ENCODE data around the gene OPN5.
"Not testable (repeated sequence)": the region's sequence is repeated elsewhere in the genome, so short reads cannot be mapped to it uniquely, and the experiment has no call there.

Gene OPN5

GRCh38 chr6:47781732-47782131, at the start of gene OPN5:
TSS of gene OPN5 (plus strand) at chr6:47782032. CDS start at chr6:47782067, 35 bp downstream.
- Histone ChIP-seq H3K36me3 (ENCODE audit: control insufficient read depth in 1 of 2, insufficient read depth in 2 of 2, low read length in 2 of 2) (no peaks in the 10 kb centered on the region), H3K4me3 (ENCODE audit: low read depth in 1 of 2, low read length in 2 of 2) (no peak within 1 kb of the TSS), H3K4me1 (ENCODE audit: control insufficient read depth in 1 of 2, insufficient read depth in 2 of 2, low read length in 2 of 2) (no peaks in the 10 kb centered on the region), H3K27me3 (ENCODE audit: control insufficient read depth in 1 of 2, insufficient read depth in 2 of 2, low read length in 2 of 2) (peaks cover 4 to 5% of the 10 kb centered on the region in 2 donors), H3K27ac (ENCODE audit: low read depth, low read length) (no peak within 1 kb of the TSS), H3K9me3 (ENCODE audit: control insufficient read depth in 1 of 2, low read length in 2 of 2) (no peaks in the 10 kb centered on the region), H3K9ac (ENCODE audit: low read depth in 1 of 2, low read length in 2 of 2) (no peak within 1 kb of the TSS)

GRCh38 chr6:47733879-47734558, 47.8 kb upstream of the OPN5 start:
- Histone ChIP-seq H3K9ac (ENCODE audit: low read depth in 1 of 2, low read length in 2 of 2) (no peak overlapping the region), H3K36me3 (ENCODE audit: control insufficient read depth in 1 of 2, insufficient read depth in 2 of 2, low read length in 2 of 2) (no peaks in the 10 kb centered on the region), H3K27ac (ENCODE audit: low read depth, low read length) (no peak overlapping the region), H3K9me3 (ENCODE audit: control insufficient read depth in 1 of 2, low read length in 2 of 2) (no peaks in the 10 kb centered on the region), H3K4me1 (ENCODE audit: control insufficient read depth in 1 of 2, insufficient read depth in 2 of 2, low read length in 2 of 2) (no peaks in the 10 kb centered on the region), H3K27me3 (ENCODE audit: control insufficient read depth in 1 of 2, insufficient read depth in 2 of 2, low read length in 2 of 2) (no peaks in the 10 kb centered on the region), H3K4me3 (ENCODE audit: low read depth in 1 of 2, low read length in 2 of 2) (no peak overlapping the region)

- no peaks in the 10 kb centered on the region for H3K36me3 ChIP-seq (ENCODE audit: control insufficient read depth in 1 of 2, insufficient read depth in 2 of 2, low read length in 2 of 2)
- no peaks in the 10 kb centered on the region for H3K27me3 ChIP-seq (ENCODE audit: control insufficient read depth in 1 of 2, insufficient read depth in 2 of 2, low read length in 2 of 2)
- H3K27ac ChIP-seq (ENCODE audit: low read depth, low read length): no peak overlapping the region
- no peaks in the 10 kb centered on the region for H3K4me1 ChIP-seq (ENCODE audit: control insufficient read depth in 1 of 2, insufficient read depth in 2 of 2, low read length in 2 of 2)
- no peaks in the 10 kb centered on the region for H3K9me3 ChIP-seq (ENCODE audit: control insufficient read depth in 1 of 2, low read length in 2 of 2)
- H3K4me3 ChIP-seq (ENCODE audit: low read depth in 1 of 2, low read length in 2 of 2): no peak overlapping the region
- no peak overlapping the region for H3K9ac ChIP-seq (ENCODE audit: low read depth in 1 of 2, low read length in 2 of 2)
These were observed 46.9 kb upstream of the OPN5 start for GRCh38 chr6:47734831-47735481.

- no peak overlapping the region for H3K27ac ChIP-seq (ENCODE audit: low read depth, low read length)
- no peaks in the 10 kb centered on the region for H3K9me3 ChIP-seq (ENCODE audit: control insufficient read depth in 1 of 2, low read length in 2 of 2)
- H3K27me3 ChIP-seq (ENCODE audit: control insufficient read depth in 1 of 2, insufficient read depth in 2 of 2, low read length in 2 of 2): no peaks in the 10 kb centered on the region
- no peak overlapping the region for H3K4me3 ChIP-seq (ENCODE audit: low read depth in 1 of 2, low read length in 2 of 2)
- H3K4me1 ChIP-seq (ENCODE audit: control insufficient read depth in 1 of 2, insufficient read depth in 2 of 2, low read length in 2 of 2): no peaks in the 10 kb centered on the region
- H3K9ac ChIP-seq (ENCODE audit: low read depth in 1 of 2, low read length in 2 of 2): no peak overlapping the region
- H3K36me3 ChIP-seq (ENCODE audit: control insufficient read depth in 1 of 2, insufficient read depth in 2 of 2, low read length in 2 of 2): no peaks in the 10 kb centered on the region
These were observed 45.6 kb upstream of the OPN5 start for GRCh38 chr6:47736083-47736700.

- Histone ChIP-seq H3K27me3 (ENCODE audit: control insufficient read depth in 1 of 2, insufficient read depth in 2 of 2, low read length in 2 of 2) (no peaks in the 10 kb centered on the region), H3K9ac (ENCODE audit: low read depth in 1 of 2, low read length in 2 of 2) (no peak overlapping the region), H3K36me3 (ENCODE audit: control insufficient read depth in 1 of 2, insufficient read depth in 2 of 2, low read length in 2 of 2) (no peaks in the 10 kb centered on the region), H3K4me3 (ENCODE audit: low read depth in 1 of 2, low read length in 2 of 2) (no peak overlapping the region), H3K27ac (ENCODE audit: low read depth, low read length) (no peak overlapping the region), H3K9me3 (ENCODE audit: control insufficient read depth in 1 of 2, low read length in 2 of 2) (no peaks in the 10 kb centered on the region), H3K4me1 (ENCODE audit: control insufficient read depth in 1 of 2, insufficient read depth in 2 of 2, low read length in 2 of 2) (no peaks in the 10 kb centered on the region)
These were observed 44.4 kb upstream of the OPN5 start for GRCh38 chr6:47737406-47737805.

GRCh38 chr6:47740714-47741113, 41.1 kb upstream of the OPN5 start:
- no peaks in the 10 kb centered on the region for H3K9me3 ChIP-seq (ENCODE audit: control insufficient read depth in 1 of 2, low read length in 2 of 2)
- H3K36me3 ChIP-seq (ENCODE audit: control insufficient read depth in 1 of 2, insufficient read depth in 2 of 2, low read length in 2 of 2): no peaks in the 10 kb centered on the region
- no peaks in the 10 kb centered on the region for H3K4me1 ChIP-seq (ENCODE audit: control insufficient read depth in 1 of 2, insufficient read depth in 2 of 2, low read length in 2 of 2)
- no peak overlapping the region for H3K9ac ChIP-seq (ENCODE audit: low read depth in 1 of 2, low read length in 2 of 2)
- H3K27ac ChIP-seq (ENCODE audit: low read depth, low read length): no peak overlapping the region
- no peaks in the 10 kb centered on the region for H3K27me3 ChIP-seq (ENCODE audit: control insufficient read depth in 1 of 2, insufficient read depth in 2 of 2, low read length in 2 of 2)
- no peak overlapping the region for H3K4me3 ChIP-seq (ENCODE audit: low read depth in 1 of 2, low read length in 2 of 2)

- no peaks in the 10 kb centered on the region for H3K9me3 ChIP-seq (ENCODE audit: control insufficient read depth in 1 of 2, low read length in 2 of 2)
- no peaks in the 10 kb centered on the region for H3K4me1 ChIP-seq (ENCODE audit: control insufficient read depth in 1 of 2, insufficient read depth in 2 of 2, low read length in 2 of 2)
- H3K36me3 ChIP-seq (ENCODE audit: control insufficient read depth in 1 of 2, insufficient read depth in 2 of 2, low read length in 2 of 2): no peaks in the 10 kb centered on the region
- H3K9ac ChIP-seq (ENCODE audit: low read depth in 1 of 2, low read length in 2 of 2): no peak overlapping the region
- H3K4me3 ChIP-seq (ENCODE audit: low read depth in 1 of 2, low read length in 2 of 2): no peak overlapping the region
- H3K27me3 ChIP-seq (ENCODE audit: control insufficient read depth in 1 of 2, insufficient read depth in 2 of 2, low read length in 2 of 2): no peaks in the 10 kb centered on the region
- no peak overlapping the region for H3K27ac ChIP-seq (ENCODE audit: low read depth, low read length)
These were observed 40.0 kb upstream of the OPN5 start for GRCh38 chr6:47741807-47742206.

GRCh38 chr6:47743744-47744143, 38.1 kb upstream of the OPN5 start:
- no peaks in the 10 kb centered on the region for H3K4me1 ChIP-seq (ENCODE audit: control insufficient read depth in 1 of 2, insufficient read depth in 2 of 2, low read length in 2 of 2)
- H3K9ac ChIP-seq (ENCODE audit: low read depth in 1 of 2, low read length in 2 of 2): no peak overlapping the region
- no peaks in the 10 kb centered on the region for H3K9me3 ChIP-seq (ENCODE audit: control insufficient read depth in 1 of 2, low read length in 2 of 2)
- H3K27me3 ChIP-seq (ENCODE audit: control insufficient read depth in 1 of 2, insufficient read depth in 2 of 2, low read length in 2 of 2): no peaks in the 10 kb centered on the region
- no peak overlapping the region for H3K27ac ChIP-seq (ENCODE audit: low read depth, low read length)
- no peaks in the 10 kb centered on the region for H3K36me3 ChIP-seq (ENCODE audit: control insufficient read depth in 1 of 2, insufficient read depth in 2 of 2, low read length in 2 of 2)
- no peak overlapping the region for H3K4me3 ChIP-seq (ENCODE audit: low read depth in 1 of 2, low read length in 2 of 2)

GRCh38 chr6:47745269-47745668, 36.6 kb upstream of the OPN5 start:
- H3K9me3 ChIP-seq (ENCODE audit: control insufficient read depth in 1 of 2, low read length in 2 of 2); H3K4me1 ChIP-seq (ENCODE audit: control insufficient read depth in 1 of 2, insufficient read depth in 2 of 2, low read length in 2 of 2); H3K36me3 ChIP-seq (ENCODE audit: control insufficient read depth in 1 of 2, insufficient read depth in 2 of 2, low read length in 2 of 2); H3K9ac ChIP-seq (ENCODE audit: low read depth in 1 of 2, low read length in 2 of 2); H3K27me3 ChIP-seq (ENCODE audit: control insufficient read depth in 1 of 2, insufficient read depth in 2 of 2, low read length in 2 of 2); H3K4me3 ChIP-seq (ENCODE audit: low read depth in 1 of 2, low read length in 2 of 2); H3K27ac ChIP-seq (ENCODE audit: low read depth, low read length): not testable (repeated sequence)

- H3K9ac ChIP-seq (ENCODE audit: low read depth in 1 of 2, low read length in 2 of 2): no peak overlapping the region
- H3K9me3 ChIP-seq (ENCODE audit: control insufficient read depth in 1 of 2, low read length in 2 of 2): no peaks in the 10 kb centered on the region
- no peak overlapping the region for H3K27ac ChIP-seq (ENCODE audit: low read depth, low read length)
These were observed 32.1 kb upstream of the OPN5 start for GRCh38 chr6:47749757-47750156.

More at GRCh38 chr6:47749757-47750156, 32.1 kb upstream of the OPN5 start:
- H3K4me3 ChIP-seq (ENCODE audit: low read depth in 1 of 2, low read length in 2 of 2): no peak overlapping the region
- H3K36me3 ChIP-seq (ENCODE audit: control insufficient read depth in 1 of 2, insufficient read depth in 2 of 2, low read length in 2 of 2): no peaks in the 10 kb centered on the region
- H3K27me3 ChIP-seq (ENCODE audit: control insufficient read depth in 1 of 2, insufficient read depth in 2 of 2, low read length in 2 of 2): no peaks in the 10 kb centered on the region
- H3K4me1 ChIP-seq (ENCODE audit: control insufficient read depth in 1 of 2, insufficient read depth in 2 of 2, low read length in 2 of 2): no peaks in the 10 kb centered on the region

Data from duodenal mucosa (tissue), 2 donors.